GM11168 (cell line): ENCODE measurements around the gene MAGI1.
"Not testable (repeated sequence)": the region's sequence is repeated elsewhere in the genome, so short reads cannot be mapped to it uniquely, and the experiment has no call there.

Source experiments
- in situ Hi-C: fragments of 300-500 bp; cut with MboI; formaldehyde crosslinking; loops from one replicate; pipeline ENCODE4 v1.12.0; 2022; ENCODE audit warnings: low sequenced_read_pairs; ENCODE audit not compliant: unreplicated experiment

The MAGI1 gene

GRCh38 chr3:65565744-65566143 lies 473.0 kb downstream of the MAGI1 start:
- in situ Hi-C loops: not testable (repeated sequence)

GRCh38 chr3:65564483-65564882 lies 474.2 kb downstream of the MAGI1 start:
- in situ Hi-C loops: no loop called here

GRCh38 chr3:65563861-65564260 lies 474.9 kb downstream of the MAGI1 start:
- in situ Hi-C loops: no loop called here

- in situ Hi-C loops: no loop called here
Measured at GRCh38 chr3:65562447-65562846, 476.3 kb downstream of the MAGI1 start.

GRCh38 chr3:65561617-65562016 lies 477.1 kb downstream of the MAGI1 start:
- in situ Hi-C loops: no loop called here

- in situ Hi-C loops: no loop called here
Measured at GRCh38 chr3:65560901-65561300, 477.8 kb downstream of the MAGI1 start.

GRCh38 chr3:65560133-65560532 lies 478.6 kb downstream of the MAGI1 start:
- in situ Hi-C loops: no loop called here

- in situ Hi-C loops: no loop called here
Measured at GRCh38 chr3:65559643-65560042, 479.1 kb downstream of the MAGI1 start.

GRCh38 chr3:65558826-65559225 lies 479.9 kb downstream of the MAGI1 start:
- in situ Hi-C loops: no loop called here

GRCh38 chr3:65557899-65558564 lies 480.7 kb downstream of the MAGI1 start:
- in situ Hi-C loops: no loop called here

GRCh38 chr3:65556934-65557577 lies 481.7 kb downstream of the MAGI1 start:
- in situ Hi-C loops: no loop called here

GRCh38 chr3:65552434-65552833 lies 486.3 kb downstream of the MAGI1 start:
- in situ Hi-C loops: no loop called here

GRCh38 chr3:65551945-65552344 lies 486.8 kb downstream of the MAGI1 start:
- in situ Hi-C loops: no loop called here

- in situ Hi-C loops: no loop called here
Measured at GRCh38 chr3:65550137-65550536, 488.6 kb downstream of the MAGI1 start.

- in situ Hi-C loops: no loop called here
Measured at GRCh38 chr3:65549626-65549959, 489.1 kb downstream of the MAGI1 start.

GRCh38 chr3:65548848-65549625 lies 489.7 kb downstream of the MAGI1 start:
- in situ Hi-C loops: no loop called here

- in situ Hi-C loops: no loop called here
Measured at GRCh38 chr3:65545429-65545828, 493.3 kb downstream of the MAGI1 start.

GRCh38 chr3:65543391-65543790 lies 495.3 kb downstream of the MAGI1 start:
- in situ Hi-C loops: not testable (repeated sequence)

GRCh38 chr3:65540666-65541065 lies 498.1 kb downstream of the MAGI1 start:
- in situ Hi-C loops: no loop called here

GRCh38 chr3:65539616-65540015 lies 499.1 kb downstream of the MAGI1 start:
- in situ Hi-C loops: no loop called here

GRCh38 chr3:65538101-65538500 lies 500.6 kb downstream of the MAGI1 start:
- in situ Hi-C loops: no loop called here
